GM21515 (cell line): ENCODE measurements around the gene METAP1.
"Not testable (repeated sequence)": the region's sequence is repeated elsewhere in the genome, so short reads cannot be mapped to it uniquely, and the experiment has no call there.

ENCODE experiments used
- ATAC-seq: cut with Tn5 transposase; IDR thresholded peaks from one replicate; pipeline ENCODE4 v1.9.1; 2021; ENCODE audit not compliant: unreplicated experiment

The METAP1 gene

DNA sequence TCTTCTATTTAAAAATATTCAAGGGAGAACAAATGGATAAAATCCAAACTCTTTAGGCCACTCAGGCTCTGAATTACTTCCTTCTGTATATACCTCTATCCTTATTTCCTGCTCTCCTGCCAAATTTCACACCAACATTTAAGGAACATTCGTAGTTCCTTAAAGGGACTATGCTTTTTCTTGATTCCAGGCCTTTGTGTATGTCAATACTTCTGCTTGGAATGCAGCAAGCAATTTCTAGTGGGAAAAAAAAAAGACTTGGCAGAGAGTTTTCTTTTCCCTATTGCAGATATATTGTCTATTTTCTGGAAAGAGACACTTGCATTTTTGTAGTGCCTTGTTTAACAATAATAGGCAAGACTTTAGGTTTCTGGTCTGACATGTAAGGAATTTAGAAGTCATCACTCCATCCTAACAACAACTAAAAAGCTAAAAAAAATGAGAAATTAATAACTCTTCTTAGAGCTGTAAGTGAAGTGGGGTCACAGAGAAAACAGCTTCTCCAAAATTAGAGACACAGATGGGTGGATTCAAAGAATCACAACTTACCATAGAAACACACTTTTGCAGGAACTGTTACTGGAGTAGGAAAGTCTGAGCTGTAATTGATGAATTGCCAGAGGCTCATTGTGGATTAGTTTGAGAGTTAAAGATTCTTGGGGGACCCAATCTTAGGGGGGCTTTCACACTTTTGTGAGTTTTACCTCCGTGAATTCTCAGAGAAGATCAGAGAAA lies 95.1 kb downstream of the METAP1 start:
- ATAC-seq = no peak

DNA sequence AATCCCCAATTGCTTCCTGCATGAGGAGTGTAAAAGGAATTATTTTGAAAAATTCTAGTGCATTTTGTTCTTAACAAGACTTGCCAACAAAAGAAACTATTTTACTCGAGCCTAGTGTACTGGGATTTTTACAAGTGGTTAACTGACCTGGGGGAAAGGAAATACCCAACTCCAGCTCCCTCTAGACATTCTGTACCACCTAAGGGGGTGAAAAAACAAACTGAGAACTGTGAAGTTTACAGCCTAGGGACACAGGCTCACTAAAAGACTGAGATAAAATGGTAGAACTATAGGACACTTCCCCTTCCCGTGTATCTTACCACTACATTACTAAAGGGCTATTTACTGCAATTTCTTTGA lies 95.7 kb downstream of the METAP1 start:
- no peak for ATAC-seq

GRCh38 chr4:99091841-99092240 lies 96.3 kb downstream of the METAP1 start:
- ATAC-seq = not testable (repeated sequence)

DNA sequence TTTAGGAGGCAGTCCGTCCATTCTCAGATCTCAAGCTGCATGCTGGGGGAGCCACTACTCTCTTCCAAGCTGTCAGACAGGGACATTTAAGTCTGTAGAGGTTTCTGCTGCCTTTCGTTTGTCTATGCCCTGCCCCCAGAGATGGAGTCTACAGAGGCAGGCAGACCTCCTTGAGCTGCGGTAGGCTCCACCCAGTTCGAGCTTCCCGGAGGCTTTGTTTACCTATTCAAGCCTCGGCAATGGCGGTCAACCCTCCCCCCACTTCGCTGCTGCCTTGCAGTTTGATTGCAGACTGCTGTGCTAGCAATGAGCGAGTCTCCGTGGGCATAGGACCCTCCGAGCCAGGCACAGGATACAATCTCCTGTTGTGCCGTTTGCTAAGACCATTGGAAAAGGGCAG lies 103.8 kb downstream of the METAP1 start:
- ATAC-seq = no peak

- ATAC-seq = not testable (repeated sequence)
Measured at GRCh38 chr4:99099814-99100213, 104.3 kb downstream of the METAP1 start.

- no peak for ATAC-seq
Measured at GRCh38 chr4:99100876-99101275, 105.4 kb downstream of the METAP1 start.

DNA sequence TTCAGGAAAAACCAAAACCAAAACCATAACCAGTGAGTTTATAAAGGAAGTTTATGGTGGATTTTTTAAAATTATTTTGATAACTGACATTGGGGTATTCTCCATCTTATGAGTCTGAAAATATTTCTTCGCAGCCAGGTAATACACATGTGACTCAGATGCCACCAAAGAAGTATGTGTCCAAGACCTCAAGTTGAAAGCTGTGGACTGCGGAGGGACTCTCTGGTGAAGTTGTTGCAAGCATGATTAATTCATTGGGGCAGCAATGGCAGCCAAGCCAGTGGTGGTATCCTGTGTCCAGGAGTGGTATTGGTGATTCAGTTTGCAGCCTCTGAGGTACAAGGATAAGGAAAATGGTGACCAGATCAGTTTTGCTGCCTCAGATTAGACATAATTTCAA lies 107.1 kb downstream of the METAP1 start:
- ATAC-seq = no peak

- ATAC-seq = no peak
Measured at GRCh38 chr4:99103166-99103565, 107.6 kb downstream of the METAP1 start.

DNA sequence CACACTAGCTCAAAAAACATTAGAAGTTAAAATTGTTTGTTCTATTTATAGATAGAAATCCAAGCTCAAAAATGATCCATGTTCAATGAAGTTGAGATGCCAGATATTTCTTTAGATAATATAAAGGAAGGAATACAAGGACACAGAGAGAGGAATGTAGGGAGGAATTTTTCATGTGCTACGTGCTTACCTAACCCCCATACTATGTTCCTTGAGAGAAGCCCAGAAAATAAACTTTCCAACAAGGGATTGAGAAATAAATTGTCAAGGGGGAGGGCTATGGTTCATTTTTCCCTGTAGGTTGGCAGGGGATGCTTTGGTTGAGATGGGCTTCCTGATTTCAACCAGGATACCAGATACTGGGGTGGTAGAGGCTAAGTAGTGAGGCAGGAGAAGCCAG lies 108.6 kb downstream of the METAP1 start:
- no peak for ATAC-seq

DNA sequence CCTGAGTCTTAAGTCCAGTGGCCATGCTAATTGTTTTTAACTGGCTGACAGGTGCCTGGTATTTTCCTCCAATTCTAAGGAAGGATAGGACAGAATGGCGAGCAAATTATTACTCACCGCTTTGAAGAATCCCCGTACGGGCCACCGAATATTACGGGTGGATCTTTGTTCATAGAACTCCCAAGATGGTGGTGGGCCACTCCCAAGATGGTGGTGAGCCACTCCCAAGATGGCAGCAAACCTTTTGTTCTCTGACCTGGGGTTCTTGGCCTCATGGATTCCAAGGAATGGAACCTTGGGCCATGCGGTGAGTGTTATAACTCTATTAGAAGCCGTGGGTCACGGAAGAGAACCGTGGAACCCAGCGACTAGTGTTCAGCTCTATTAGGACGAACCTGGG lies 113.8 kb downstream of the METAP1 start:
- ATAC-seq = not testable (repeated sequence)
